Keratinocyte (primary cell): ENCODE measurements around the gene CA7.
A peak's percentile ranks its signal among the peaks of the same experiment; 100 is the strongest.

Experiments
- EZH2 ChIP-seq: IDR thresholded peaks from one replicate; pipeline ENCODE4 v1.6.1; 2012; ENCODE audit warnings: inconsistent platforms, mild to moderate bottlenecking, low read length, moderate library complexity
- TF ChIP-seq, protein P1 (sequence below), 3 experiments: IDR thresholded peaks in 1 of 3; conservative IDR thresholded peaks in 1 of 3; optimal IDR thresholded peaks in 1 of 3; 2 replicates in 2 of 3; 3 replicates in 1 of 3; pipeline versions ENCODE3 to v1.5.1; 2011; ENCODE audit warnings: low read length in 3 of 3, mild to moderate bottlenecking in 3 of 3, moderate library complexity in 2 of 3, control low read depth in 1 of 3, inconsistent platforms in 1 of 3; ENCODE audit not compliant: insufficient read depth in 2 of 3; ENCODE audit errors: extremely low read depth in 1 of 3

DNA sequence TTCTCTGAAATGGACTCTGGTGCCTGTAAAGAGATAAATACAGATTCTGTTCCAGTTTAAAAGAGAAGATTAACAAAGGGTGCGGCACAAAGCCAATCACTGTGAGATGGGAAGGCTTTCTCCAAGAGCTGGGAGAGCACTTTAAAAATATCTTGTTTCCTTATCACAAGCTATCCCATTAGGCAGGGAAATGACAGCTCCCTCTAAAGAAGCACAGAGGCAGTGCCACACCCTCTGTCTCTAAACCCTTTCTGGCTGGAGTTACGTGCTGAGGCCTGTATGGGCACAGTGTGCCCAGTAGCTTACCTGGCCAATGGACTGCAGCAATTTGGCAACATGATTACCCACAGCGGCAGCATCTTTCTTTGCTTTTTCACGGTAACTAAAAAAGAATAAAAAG lies 33.8 kb upstream of the CA7 start:
- TF ChIP-seq, protein P1, sequence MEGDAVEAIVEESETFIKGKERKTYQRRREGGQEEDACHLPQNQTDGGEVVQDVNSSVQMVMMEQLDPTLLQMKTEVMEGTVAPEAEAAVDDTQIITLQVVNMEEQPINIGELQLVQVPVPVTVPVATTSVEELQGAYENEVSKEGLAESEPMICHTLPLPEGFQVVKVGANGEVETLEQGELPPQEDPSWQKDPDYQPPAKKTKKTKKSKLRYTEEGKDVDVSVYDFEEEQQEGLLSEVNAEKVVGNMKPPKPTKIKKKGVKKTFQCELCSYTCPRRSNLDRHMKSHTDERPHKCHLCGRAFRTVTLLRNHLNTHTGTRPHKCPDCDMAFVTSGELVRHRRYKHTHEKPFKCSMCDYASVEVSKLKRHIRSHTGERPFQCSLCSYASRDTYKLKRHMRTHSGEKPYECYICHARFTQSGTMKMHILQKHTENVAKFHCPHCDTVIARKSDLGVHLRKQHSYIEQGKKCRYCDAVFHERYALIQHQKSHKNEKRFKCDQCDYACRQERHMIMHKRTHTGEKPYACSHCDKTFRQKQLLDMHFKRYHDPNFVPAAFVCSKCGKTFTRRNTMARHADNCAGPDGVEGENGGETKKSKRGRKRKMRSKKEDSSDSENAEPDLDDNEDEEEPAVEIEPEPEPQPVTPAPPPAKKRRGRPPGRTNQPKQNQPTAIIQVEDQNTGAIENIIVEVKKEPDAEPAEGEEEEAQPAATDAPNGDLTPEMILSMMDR (optimal IDR thresholded peaks at IDR 0.05 in 1 of 3, IDR thresholded peaks at IDR 0.05 in 1 of 3, conservative IDR thresholded peaks at IDR 0.05 in 1 of 3; ENCODE audit: extremely low read depth in 1 of 3, insufficient read depth in 2 of 3, low read length in 3 of 3) = peak in 1 of 3 experiments; percentile 18
- no peak for TF ChIP-seq EZH2
